H9 (cell line): ENCODE measurements around the gene ANK2. TPM values are rescaled to one million over a fixed set of nuclear protein-coding genes. Genes with fewer than 3 reads are reported as not detected.
A peak's percentile ranks its signal among the peaks of the same experiment; 100 is the strongest.

Experiments used
- DNase-seq: peaks from one replicate; pipeline ENCODE4 v3.0.0-alpha.2; 2017
- H2AFZ ChIP-seq: one replicate; pipeline ENCODE4 v1.6.1; 2013; ENCODE audit warnings: mild to moderate bottlenecking, low read length, control low read depth, moderate library complexity
- H2AK5ac ChIP-seq: 2 replicates; pipeline ENCODE4 v1.6.1; 2013; ENCODE audit warnings: low read length, control low read depth, mixed read lengths; ENCODE audit not compliant: insufficient read length
- H2BK120ac ChIP-seq: one replicate; pipeline ENCODE4 v1.6.1; 2013; ENCODE audit warnings: low read depth, mild to moderate bottlenecking, low read length, control low read depth, inconsistent platforms; ENCODE audit not compliant: poor library complexity, severe bottlenecking
- H2BK12ac ChIP-seq: 2 replicates; pipeline ENCODE4 v1.6.1; 2013; ENCODE audit warnings: low read length, control low read depth, mixed read lengths, low read depth; ENCODE audit not compliant: insufficient read length
- H2BK15ac ChIP-seq: 2 replicates; pipeline ENCODE4 v1.6.1; 2013; ENCODE audit warnings: low read depth, low read length, control low read depth
- H2BK20ac ChIP-seq: one replicate; pipeline ENCODE4 v1.6.1; 2013; ENCODE audit warnings: low read depth, mild to moderate bottlenecking, low read length, control low read depth, inconsistent platforms; ENCODE audit not compliant: poor library complexity, severe bottlenecking
- H2BK5ac ChIP-seq: 2 replicates; pipeline ENCODE4 v1.6.1; 2013; ENCODE audit warnings: low read length, control low read depth, mixed read lengths; ENCODE audit not compliant: insufficient read length
- H3K14ac ChIP-seq: 2 replicates; pipeline ENCODE4 v1.6.1; 2013; ENCODE audit warnings: low read length, control low read depth; ENCODE audit not compliant: insufficient read depth
- H3K18ac ChIP-seq: 2 replicates; pipeline ENCODE4 v1.6.1; 2013; ENCODE audit warnings: low read depth, mild to moderate bottlenecking, mixed read lengths, low read length, control low read depth; ENCODE audit not compliant: insufficient read length
- H3K23ac ChIP-seq: 2 replicates; pipeline ENCODE4 v1.6.1; 2013; ENCODE audit warnings: low read length, control low read depth, mixed read lengths, low read depth; ENCODE audit not compliant: insufficient read length
- H3K23me2 ChIP-seq: 2 replicates; pipeline ENCODE4 v1.6.1; 2013; ENCODE audit warnings: low read depth, mild to moderate bottlenecking, mixed read lengths, low read length, control low read depth; ENCODE audit not compliant: insufficient read length, poor library complexity, severe bottlenecking
- H3K27ac ChIP-seq: 2 replicates; pipeline ENCODE4 v1.5.1; 2013; ENCODE audit warnings: low read length, control low read depth, mixed read lengths, low read depth; ENCODE audit not compliant: insufficient read length
- H3K27me3 ChIP-seq: 2 replicates; pipeline ENCODE4 v1.6.1; 2013; ENCODE audit warnings: low read length, control low read depth, inconsistent platforms; ENCODE audit not compliant: insufficient read depth
- H3K4ac ChIP-seq: 2 replicates; pipeline ENCODE4 v1.6.1; 2013; ENCODE audit warnings: low read depth, mild to moderate bottlenecking, control low read depth, inconsistent platforms, low read length, moderate library complexity
- H3K4me1 ChIP-seq: 2 replicates; pipeline ENCODE4 v1.6.1; 2013; ENCODE audit warnings: low read length, control low read depth, inconsistent platforms; ENCODE audit not compliant: insufficient read depth
- H3K4me2 ChIP-seq: 2 replicates; pipeline ENCODE4 v1.6.1; 2013; ENCODE audit warnings: low read length, control low read depth, mixed read lengths; ENCODE audit not compliant: insufficient read length, insufficient read depth
- H3K56ac ChIP-seq: 2 replicates; pipeline ENCODE4 v1.6.1; 2013; ENCODE audit warnings: low read depth, mild to moderate bottlenecking, mixed read lengths, low read length, control low read depth; ENCODE audit not compliant: insufficient read length
- H3K79me1 ChIP-seq: 2 replicates; pipeline ENCODE4 v1.6.1; 2013; ENCODE audit warnings: low read depth, mild to moderate bottlenecking, moderate library complexity, low read length, control low read depth, inconsistent platforms; ENCODE audit not compliant: insufficient read depth, poor library complexity, severe bottlenecking
- H3K79me2 ChIP-seq: 2 replicates; pipeline ENCODE4 v1.6.1; 2013; ENCODE audit warnings: low read length, control low read depth, inconsistent platforms; ENCODE audit not compliant: insufficient read depth
- H3K9ac ChIP-seq: 2 replicates; pipeline ENCODE4 v1.6.1; 2013; ENCODE audit warnings: low read length, control low read depth, mixed read lengths; ENCODE audit not compliant: insufficient read length; ENCODE audit errors: extremely low read depth
- H3K9me3 ChIP-seq: one replicate; pipeline ENCODE4 v1.6.1; 2013; ENCODE audit warnings: low read depth, low read length, inconsistent platforms; ENCODE audit not compliant: control insufficient read depth
- H3T11ph ChIP-seq: one replicate; pipeline ENCODE4 v1.6.1; 2013; ENCODE audit warnings: mild to moderate bottlenecking, low read length, control low read depth, inconsistent platforms
- H4K20me1 ChIP-seq: one replicate; pipeline ENCODE4 v1.6.1; 2013; ENCODE audit not compliant: control insufficient read depth, insufficient read length, insufficient read depth
- H4K5ac ChIP-seq: 2 replicates; pipeline ENCODE4 v1.6.1; 2013; ENCODE audit warnings: low read depth, mild to moderate bottlenecking, mixed read lengths, low read length, control low read depth; ENCODE audit not compliant: insufficient read length
- H4K8ac ChIP-seq: replicated peaks from 2 replicates; pipeline ENCODE4 v1.6.1; 2013; ENCODE audit warnings: low read length, control low read depth, mixed read lengths, low read depth; ENCODE audit not compliant: insufficient read length
- H4K91ac ChIP-seq: 2 replicates; pipeline ENCODE4 v1.6.1; 2013; ENCODE audit warnings: low read depth, mild to moderate bottlenecking, moderate library complexity, mixed read lengths, low read length, control low read depth; ENCODE audit not compliant: insufficient read length
- H3K27ac Mint-ChIP-seq, 3 experiments: 2 replicates in 2 of 3; 3 replicates in 1 of 3; pipeline ENCODE4 v1.8.0; 2020 to 2021; ENCODE audit warnings: mixed read lengths in 3 of 3, mild to moderate bottlenecking in 1 of 3, moderate library complexity in 1 of 3
- H3K27me3 Mint-ChIP-seq: 2 replicates; pipeline ENCODE4 v1.8.0; 2021; ENCODE audit warnings: low read depth, mild to moderate bottlenecking, moderate library complexity, mixed read lengths
- H3K36me3 Mint-ChIP-seq, 3 experiments: 2 replicates in 2 of 3; 3 replicates in 1 of 3; pipeline ENCODE4 v1.8.0; 2020 to 2021; ENCODE audit warnings: low read depth in 3 of 3, mixed read lengths in 3 of 3; ENCODE audit not compliant: insufficient read depth in 1 of 3
- H3K4me1 Mint-ChIP-seq, 2 experiments: 2 replicates each; pipeline ENCODE4 v1.8.0; 2020; ENCODE audit warnings: mixed read lengths in 2 of 2
- H3K4me3 Mint-ChIP-seq, 2 experiments: 2 replicates in 1 of 2; 3 replicates in 1 of 2; pipeline ENCODE4 v1.8.0; 2020 to 2021; ENCODE audit warnings: mild to moderate bottlenecking in 2 of 2, mixed read lengths in 2 of 2, moderate library complexity in 1 of 2
- H3K9me3 Mint-ChIP-seq, 2 experiments: 2 replicates in 1 of 2; 3 replicates in 1 of 2; pipeline ENCODE4 v1.8.0; 2020; ENCODE audit warnings: mild to moderate bottlenecking in 2 of 2, mixed read lengths in 2 of 2, moderate library complexity in 1 of 2
- CTCF ChIP-seq: fragments of 200-600 bp; sonication (generic); conservative IDR thresholded peaks from 3 replicates; pipeline ENCODE4 v1.8.0; 2021; ENCODE audit warnings: antibody characterized with exemption, mild to moderate bottlenecking
- WGBS: extraction: QIAGEN DNeasy Blood & Tissue Kit; methylation state at CpG from one replicate; pipeline ENCODE4 v1.1.7; 2013; ENCODE audit warnings: missing lambda C conversion rate, low lambda C conversion rate, mixed read lengths; ENCODE audit not compliant: insufficient read length; ENCODE audit errors: extremely low coverage; 5-methylcytosine and 5-hydroxymethylcytosine counted together
- total RNA-seq: library from RNA; stranded (reverse); gene quantifications from 2 replicates; pipeline ENCODE4 v1.2.1, GENCODE V29; 2021

The ANK2 gene
- total RNA-seq, 1 experiment from 2014 or later: 36.8 TPM

GRCh38 chr4:113317523-113317922 lies 268.1 kb downstream of the ANK2 start:
- Histone ChIP-seq H3K79me2 (no peaks in the 10 kb centered on the region), H2BK12ac (no peak overlapping the region), H2BK5ac (no peak overlapping the region), H3K18ac (no peak overlapping the region), H3K79me1 (no peaks in the 10 kb centered on the region), H3K23ac (no peak overlapping the region), H3K4ac (no peak overlapping the region), H2BK20ac (no peak overlapping the region), H3K27ac (no peak overlapping the region), H2BK15ac (no peak overlapping the region; the same call in 1 of the 2 replicates), H4K8ac (no peak overlapping the region), H2BK120ac (no peak overlapping the region), H3K4me2 (no peak overlapping the region), H2AFZ (no peak overlapping the region), H3K27me3 (no peaks in the 10 kb centered on the region), H3K23me2 (no peaks in the 10 kb centered on the region), H4K20me1 (no peaks in the 10 kb centered on the region), H3K14ac (no peak overlapping the region), H3T11ph (no peak overlapping the region), H3K56ac (no peak overlapping the region), H4K5ac (no peak overlapping the region), H4K91ac (no peak overlapping the region), H3K9me3 (no peaks in the 10 kb centered on the region), H2AK5ac (no peak overlapping the region), H3K9ac (no peak overlapping the region), H3K4me1 (no peaks in the 10 kb centered on the region)
- no peaks in the 10 kb centered on the region for H3K9me3 Mint-ChIP-seq
- no peak for TF ChIP-seq CTCF
- peak overlapping the region in 1 of 3 experiments; percentile 58; a peak in 2 of 7 replicates for H3K27ac Mint-ChIP-seq
- DNase-seq: no peak
- no peaks in the 10 kb centered on the region for H3K27me3 Mint-ChIP-seq
- WGBS: no CpG with 5 or more reads among the region's 5 CpGs
- peaks cover 0 to 8% (median 7%) of the 10 kb centered on the region in 3 experiments; a peak in 5 of 7 replicates for H3K36me3 Mint-ChIP-seq
- H3K4me1 Mint-ChIP-seq: peaks cover 3 to 4% of the 10 kb centered on the region in 2 experiments
- H3K4me3 Mint-ChIP-seq: no peak overlapping the region
